ENCODE results near the gene DPCD.

Gene DPCD

DNA sequence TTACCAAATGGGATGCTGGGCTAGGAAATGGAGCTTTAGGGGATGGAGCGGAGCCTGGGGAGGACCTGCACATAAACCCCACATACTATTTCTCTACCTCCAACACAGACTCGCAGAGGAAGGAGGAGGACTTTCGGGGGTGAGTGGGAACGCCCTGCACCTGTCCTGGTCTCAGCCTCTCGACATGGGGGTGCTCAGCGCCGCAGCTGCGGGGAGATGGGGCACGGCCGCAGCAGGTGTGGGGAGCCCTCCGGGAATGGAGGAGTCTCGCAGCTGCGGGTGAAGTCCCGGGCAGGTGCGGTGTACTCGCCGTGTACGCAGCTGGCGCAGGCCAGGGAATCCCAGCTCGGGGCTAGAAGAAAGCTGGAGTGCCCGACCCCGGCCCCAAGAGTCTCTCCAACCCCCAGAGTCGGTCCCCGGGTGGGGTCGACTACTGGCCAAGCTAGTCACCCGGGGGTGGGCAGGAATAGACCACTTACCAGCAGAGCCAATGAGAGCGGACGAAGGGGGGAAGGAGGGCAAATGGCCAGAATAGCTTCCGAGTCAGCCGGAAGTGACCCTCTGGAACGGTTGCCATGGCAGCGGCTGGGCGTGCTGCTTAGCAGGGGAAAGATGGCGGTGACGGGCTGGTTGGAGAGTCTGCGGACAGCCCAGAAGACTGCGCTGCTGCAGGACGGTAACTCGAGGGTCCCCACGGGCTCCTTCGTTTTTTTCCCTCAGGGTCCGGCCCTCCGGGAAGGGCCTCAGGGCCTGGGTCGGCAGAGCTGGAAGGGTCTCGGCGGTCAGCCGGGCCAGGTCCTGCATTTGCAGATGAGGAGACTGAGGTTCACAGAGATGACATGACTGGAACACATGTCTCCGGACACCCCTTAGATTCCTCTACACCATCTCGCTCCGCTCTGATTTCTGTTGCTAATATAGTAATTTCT lies at the start of gene DPCD, which contains the start of gene POLL:
TSS of gene DPCD (plus strand) at position 597 of the 929 bp plus-strand sequence. CDS start at position 613, 16 bp downstream.
TSS of gene POLL (minus strand) at position 533 of the 929 bp plus-strand sequence. CDS start 897 bp downstream, outside the sequence.
- TF ChIP-seq, protein P1, sequence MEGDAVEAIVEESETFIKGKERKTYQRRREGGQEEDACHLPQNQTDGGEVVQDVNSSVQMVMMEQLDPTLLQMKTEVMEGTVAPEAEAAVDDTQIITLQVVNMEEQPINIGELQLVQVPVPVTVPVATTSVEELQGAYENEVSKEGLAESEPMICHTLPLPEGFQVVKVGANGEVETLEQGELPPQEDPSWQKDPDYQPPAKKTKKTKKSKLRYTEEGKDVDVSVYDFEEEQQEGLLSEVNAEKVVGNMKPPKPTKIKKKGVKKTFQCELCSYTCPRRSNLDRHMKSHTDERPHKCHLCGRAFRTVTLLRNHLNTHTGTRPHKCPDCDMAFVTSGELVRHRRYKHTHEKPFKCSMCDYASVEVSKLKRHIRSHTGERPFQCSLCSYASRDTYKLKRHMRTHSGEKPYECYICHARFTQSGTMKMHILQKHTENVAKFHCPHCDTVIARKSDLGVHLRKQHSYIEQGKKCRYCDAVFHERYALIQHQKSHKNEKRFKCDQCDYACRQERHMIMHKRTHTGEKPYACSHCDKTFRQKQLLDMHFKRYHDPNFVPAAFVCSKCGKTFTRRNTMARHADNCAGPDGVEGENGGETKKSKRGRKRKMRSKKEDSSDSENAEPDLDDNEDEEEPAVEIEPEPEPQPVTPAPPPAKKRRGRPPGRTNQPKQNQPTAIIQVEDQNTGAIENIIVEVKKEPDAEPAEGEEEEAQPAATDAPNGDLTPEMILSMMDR (IDR thresholded peaks at IDR 0.05; ENCODE audit: low read depth, low read length, missing control alignments), result no peak
- DNase-seq (ENCODE audit: extremely low read depth, low read depth), result peak; percentile 91
- H3K4me3 ChIP-seq (replicated peaks; ENCODE audit: low read depth, low read length), result peak within 1 kb of the TSS; percentile 72

DNA sequence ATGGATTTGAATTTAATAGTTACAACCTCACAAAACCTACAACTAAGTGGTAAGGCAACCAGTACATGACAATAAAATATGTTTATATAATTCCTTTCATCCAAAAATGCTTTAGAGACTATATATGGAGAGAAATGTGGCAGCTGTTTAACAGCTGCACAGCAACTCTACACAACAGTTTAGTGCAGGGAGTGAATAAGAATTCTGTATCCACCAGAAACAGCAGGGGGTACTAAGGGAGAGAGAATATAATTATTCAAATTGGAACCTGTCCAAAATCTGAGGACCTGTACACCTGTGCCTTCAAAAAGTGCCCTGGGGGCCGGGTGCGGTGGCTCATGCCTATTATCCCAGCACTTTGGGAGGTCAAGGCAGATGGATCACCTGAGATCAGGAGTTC lies 49.7 kb upstream of the DPCD start:
- TF ChIP-seq, protein P1 (IDR thresholded peaks at IDR 0.05; ENCODE audit: low read depth, low read length, missing control alignments), result no peak
- H3K4me3 ChIP-seq (replicated peaks; ENCODE audit: low read depth, low read length), result no peak overlapping the region
- no peak for DNase-seq (ENCODE audit: extremely low read depth, low read depth)

DNA sequence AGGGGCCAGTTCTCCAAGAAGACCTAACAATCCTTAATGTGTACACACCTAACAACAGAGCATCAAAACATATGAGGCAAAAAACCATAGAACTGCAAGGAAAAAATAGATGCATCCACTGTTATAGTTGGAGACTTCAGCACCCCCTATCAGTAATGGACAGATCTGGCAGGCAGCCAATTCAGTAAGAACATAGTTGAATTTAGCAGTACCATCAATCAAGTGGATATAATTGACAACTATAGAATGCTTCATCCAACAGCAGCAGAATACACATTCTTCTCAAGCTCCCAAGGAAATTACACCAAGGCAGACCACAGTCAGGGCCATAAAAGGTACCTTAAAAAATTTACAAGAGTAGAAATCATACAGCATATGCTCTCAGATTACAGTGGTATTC lies 42.2 kb upstream of the DPCD start:
- H3K4me3 ChIP-seq (replicated peaks; ENCODE audit: low read depth, low read length), result no peak overlapping the region
- no peak for DNase-seq (ENCODE audit: extremely low read depth, low read depth)
- TF ChIP-seq, protein P1 (IDR thresholded peaks at IDR 0.05; ENCODE audit: low read depth, low read length, missing control alignments), result no peak

DNA sequence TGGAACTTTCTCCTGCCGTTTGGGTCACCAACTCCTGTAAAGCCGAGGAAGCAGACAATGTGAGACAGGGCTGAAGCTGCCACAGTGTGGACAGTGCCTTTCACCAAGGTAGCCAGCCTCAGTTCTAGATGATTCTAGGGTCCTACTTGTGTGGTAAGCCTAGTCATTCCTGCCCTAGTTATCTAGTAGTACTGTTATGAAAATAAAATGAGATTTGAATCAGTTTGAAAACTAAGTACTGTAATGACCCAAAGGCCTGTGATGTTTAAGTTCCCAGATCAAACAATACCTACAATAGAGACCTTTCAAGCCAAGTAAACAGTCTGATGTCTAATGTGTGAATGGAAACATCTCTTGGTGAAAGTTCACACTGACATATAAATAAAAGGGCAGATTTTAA lies 37.2 kb upstream of the DPCD start:
- no peak overlapping the region for H3K4me3 ChIP-seq (replicated peaks; ENCODE audit: low read depth, low read length)
- no peak for DNase-seq (ENCODE audit: extremely low read depth, low read depth)
- TF ChIP-seq, protein P1 (IDR thresholded peaks at IDR 0.05; ENCODE audit: low read depth, low read length, missing control alignments), result no peak

DNA sequence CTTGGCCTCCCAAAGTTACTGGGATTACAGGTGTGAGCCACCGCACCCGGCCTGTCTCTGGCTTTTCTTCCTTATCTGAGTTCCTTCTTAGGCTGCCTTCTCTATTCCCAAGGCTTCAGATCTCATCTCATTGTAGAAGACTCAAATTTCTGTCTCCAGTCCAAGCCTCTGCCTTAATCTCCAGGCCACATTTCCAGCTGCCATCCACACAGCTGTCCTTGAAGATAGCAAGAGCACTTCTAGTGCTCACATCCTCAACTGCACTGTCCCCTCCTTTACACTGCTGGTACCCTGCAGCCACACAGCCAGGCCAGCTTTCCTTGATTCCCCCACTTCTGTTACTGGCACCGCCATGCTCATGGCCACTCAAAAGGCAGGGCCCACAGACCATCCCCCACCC lies 35.7 kb upstream of the DPCD start:
- DNase-seq (ENCODE audit: extremely low read depth, low read depth), result no peak
- no peak overlapping the region for H3K4me3 ChIP-seq (replicated peaks; ENCODE audit: low read depth, low read length)
- TF ChIP-seq, protein P1 (IDR thresholded peaks at IDR 0.05; ENCODE audit: low read depth, low read length, missing control alignments), result no peak

DNA sequence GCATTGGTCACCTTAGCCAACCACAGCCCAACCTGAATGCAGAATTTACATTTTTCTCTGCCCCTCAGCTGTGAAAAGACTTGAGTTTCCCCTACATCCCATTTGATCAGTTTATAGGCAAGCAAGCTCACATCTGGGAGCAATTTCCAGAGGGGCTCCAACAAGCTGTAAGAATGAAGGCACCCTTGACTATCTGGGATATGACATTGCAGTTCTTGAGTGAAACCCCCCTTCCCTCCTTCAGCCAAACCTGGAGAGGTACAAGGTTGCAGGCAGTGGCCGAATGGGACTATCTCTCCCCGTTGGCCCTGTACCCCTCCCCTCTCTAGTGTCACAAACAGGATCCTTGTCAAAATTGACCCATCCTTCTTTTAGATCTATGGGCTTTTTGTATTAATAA lies 30.6 kb upstream of the DPCD start:
- DNase-seq (ENCODE audit: extremely low read depth, low read depth), result no peak
- TF ChIP-seq, protein P1 (IDR thresholded peaks at IDR 0.05; ENCODE audit: low read depth, low read length, missing control alignments), result no peak
- H3K4me3 ChIP-seq (replicated peaks; ENCODE audit: low read depth, low read length), result no peak overlapping the region
